B cell (primary cell): ENCODE measurements around the gene TAGLN3. TPM values are rescaled to one million over a fixed set of nuclear protein-coding genes. Genes with fewer than 3 reads are reported as not detected.

Experiments
- ATAC-seq: fragments of 200-7000 bp; cut with Tn5 transposase; one replicate; pipeline ENCODE4 v1.10.0; 2021; ENCODE audit warnings: low read depth, mild to moderate bottlenecking, moderate number of reproducible peaks, moderate library complexity
- CTCF ChIA-PET: fragments of 350-600 bp; sonication (Branson Sonifier 250); formaldehyde crosslinking; loops from one replicate; lab custom pipeline; 2021; ENCODE audit warnings: antibody characterized with exemption, inconsistent platforms; lab: Charles Lee
- POLR2A ChIA-PET: fragments of 350-600 bp; sonication (Branson Sonifier 250); formaldehyde crosslinking; loops from one replicate; lab custom pipeline; 2021; ENCODE audit warnings: antibody characterized with exemption; lab: Charles Lee
- DNase-seq: peaks from one replicate; pipeline ENCODE4 v3.0.0; 2013
- H2AFZ ChIP-seq: 2 replicates; pipeline ENCODE4 v1.6.1; 2012; ENCODE audit warnings: mild to moderate bottlenecking, low read depth, low read length; ENCODE audit not compliant: insufficient read depth, poor library complexity, severe bottlenecking
- H3K27ac ChIP-seq, 2 donors: 1 replicate in 1 of 2; 2 replicates in 1 of 2; pipeline ENCODE4 v1.5.1; 2012 to 2013; ENCODE audit warnings: low read length in 2 of 2, mild to moderate bottlenecking in 2 of 2, moderate library complexity in 1 of 2
- H3K27me3 ChIP-seq, 4 experiments: fragments of 200-600 bp in 1 of 4; sonication (generic) in 1 of 4; replicated peaks in 1 of 4; 1 replicate in 2 of 4; 2 replicates in 2 of 4; pipeline versions ENCODE4 v1.6.1 to v1.7.0; 2013 to 2016; ENCODE audit warnings: low read length in 3 of 4, mild to moderate bottlenecking in 2 of 4, mixed read lengths in 1 of 4, moderate library complexity in 1 of 4; ENCODE audit not compliant: insufficient read depth in 4 of 4, control insufficient read depth in 3 of 4; ENCODE audit errors: control extremely low read depth in 1 of 4
- H3K36me3 ChIP-seq, 2 experiments: replicated peaks in 1 of 2; 1 replicate in 1 of 2; 2 replicates in 1 of 2; pipeline versions ENCODE4 v1.6.1 to v1.7.1; 2013; ENCODE audit warnings: low read length in 1 of 2; ENCODE audit not compliant: insufficient read depth in 2 of 2, control insufficient read depth in 1 of 2; ENCODE audit errors: control extremely low read depth in 1 of 2, extremely low read depth in 1 of 2
- H3K4me1 ChIP-seq, 2 donors: fragments of 200-600 bp in 1 of 2; sonication (generic) in 1 of 2; 1 replicate in 1 of 2; 2 replicates in 1 of 2; pipeline versions ENCODE4 v1.5.1 to v1.6.1; 2013 to 2017; ENCODE audit warnings: low read length in 2 of 2; ENCODE audit not compliant: control insufficient read depth in 2 of 2, insufficient read depth in 2 of 2
- H3K4me2 ChIP-seq: replicated peaks from 2 replicates; pipeline ENCODE3; 2012; ENCODE audit warnings: mild to moderate bottlenecking, low read depth, low read length; ENCODE audit not compliant: poor library complexity, severe bottlenecking
- H3K4me3 ChIP-seq, 5 experiments: fragments of 200-600 bp in 1 of 5; sonication (generic) in 1 of 5; 1 replicate in 3 of 5; 2 replicates in 2 of 5; pipeline versions ENCODE4 v1.5.1 to v1.7.0; 2011 to 2016; ENCODE audit warnings: low read length in 4 of 5, mild to moderate bottlenecking in 4 of 5, low read depth in 2 of 5, control low read depth in 1 of 5, moderate library complexity in 1 of 5; ENCODE audit not compliant: insufficient read depth in 1 of 5; ENCODE audit errors: control extremely low read depth in 1 of 5, extremely low read depth in 1 of 5
- H3K79me2 ChIP-seq: fragments of 200-600 bp; sonication (generic); one replicate; pipeline ENCODE4 v1.6.0; 2016; ENCODE audit warnings: low read length; ENCODE audit not compliant: control insufficient read depth, insufficient read depth
- H3K9ac ChIP-seq: fragments of 200-600 bp; sonication (generic); 2 replicates; pipeline ENCODE4 v1.6.1; 2017; ENCODE audit warnings: mild to moderate bottlenecking, low read length, moderate library complexity
- H3K9me3 ChIP-seq, 3 donors: one replicate each; pipeline versions ENCODE4 v1.6.1 to v1.7.1; 2013; ENCODE audit warnings: low read length in 2 of 3; ENCODE audit not compliant: control insufficient read depth in 2 of 3, insufficient read depth in 1 of 3; ENCODE audit errors: control extremely low read depth in 1 of 3
- H4K20me1 ChIP-seq: 2 replicates; pipeline ENCODE4 v1.6.0; 2012; ENCODE audit warnings: mild to moderate bottlenecking, low read length; ENCODE audit not compliant: insufficient read depth, control insufficient read depth, poor library complexity, severe bottlenecking
- H3K27ac Mint-ChIP-seq: one replicate; pipeline ENCODE4 v1.8.0; 2021; ENCODE audit warnings: mixed read lengths
- H3K27me3 Mint-ChIP-seq: one replicate; pipeline ENCODE4 v1.8.0; 2021; ENCODE audit warnings: mixed read lengths
- H3K4me1 Mint-ChIP-seq: one replicate; pipeline ENCODE4 v1.8.0; 2021; ENCODE audit warnings: mixed read lengths
- H3K4me3 Mint-ChIP-seq: one replicate; pipeline ENCODE4 v1.8.0; 2021; ENCODE audit warnings: mixed read lengths
- H3K9me3 Mint-ChIP-seq: one replicate; pipeline ENCODE4 v1.8.0; 2022; ENCODE audit warnings: mixed read lengths; ENCODE audit not compliant: insufficient read depth
- EZH2 ChIP-seq: IDR thresholded peaks from 2 replicates; pipeline ENCODE4 v1.6.1; 2012; ENCODE audit warnings: borderline replicate concordance, low read depth, mild to moderate bottlenecking, moderate library complexity, low read length; ENCODE audit not compliant: insufficient read depth, poor library complexity, severe bottlenecking
- WGBS: methylation state at CpG from one replicate; pipeline ENCODE4 v1.1.5; 2013; ENCODE audit warnings: missing lambda C conversion rate; ENCODE audit not compliant: insufficient coverage; 5-methylcytosine and 5-hydroxymethylcytosine counted together
- intact Hi-C: fragments of 100-400 bp; cut with micrococcal nuclease; formaldehyde crosslinking; loops from one replicate; pipeline ENCODE4 v1.10.0; 2022
- polyA plus RNA-seq: library from polyadenylated mRNA; depleted of rRNA; stranded (reverse); fragments of >200 nt; gene quantifications from 2 replicates; pipeline ENCODE4 v1.2.3, GENCODE V29; 2012
- total RNA-seq, 2 donors: library from RNA; stranded (reverse); fragments of 120-200 nt in 1 of 2; gene quantifications; 1 replicate in 1 of 2; 2 replicates in 1 of 2; pipeline versions ENCODE4 v1.2.3 to v1.2.4, GENCODE V29; 2013 to 2022
- TF ChIP-seq, protein P1 (sequence below): fragments of 200-600 bp; IDR thresholded peaks from one replicate; pipeline ENCODE4 v1.8.0; 2022; ENCODE audit warnings: antibody characterized with exemption, mild to moderate bottlenecking

TAGLN3 gene
- total and polyA plus RNA-seq, 2 donors (not counting 1 experiment from before 2014, with no cell fraction given), result not detected

- Histone ChIP-seq H3K4me1 (peaks cover 12 to 16% of the 10 kb centered on the region in 2 donors), H3K9me3 (no peaks in the 10 kb centered on the region), H3K4me2 (peak overlapping the region; percentile 80), H4K20me1 (no peaks in the 10 kb centered on the region), H3K9ac (peak overlapping the region; percentile 66), H3K36me3 (no peaks in the 10 kb centered on the region), H3K79me2 (no peaks in the 10 kb centered on the region), H3K27ac (no peak overlapping the region), H2AFZ (peak overlapping the region; percentile 70), H3K4me3 (peak overlapping the region in 4 of 5 experiments; percentile 19 to 57 (median 52)), H3K27me3 (peaks cover 0 to 22% (median 6%) of the 10 kb centered on the region in 4 experiments)
- no peaks in the 10 kb centered on the region for H3K9me3 Mint-ChIP-seq
- ChIA-PET POLR2A (no interaction called here), CTCF (interaction anchor here (1.0 to 5.6 kb wide), 7 partner anchors 8 to 44 kb away, joined by 3 to 39 read pairs (median 5); no protein-coding TSS in a partner anchor)
- H3K27me3 Mint-ChIP-seq, result peaks cover 11% of the 10 kb centered on the region
- peaks cover 16% of the 10 kb centered on the region for H3K4me1 Mint-ChIP-seq
- no peak overlapping the region for H3K27ac Mint-ChIP-seq
- TF ChIP-seq, protein P1, sequence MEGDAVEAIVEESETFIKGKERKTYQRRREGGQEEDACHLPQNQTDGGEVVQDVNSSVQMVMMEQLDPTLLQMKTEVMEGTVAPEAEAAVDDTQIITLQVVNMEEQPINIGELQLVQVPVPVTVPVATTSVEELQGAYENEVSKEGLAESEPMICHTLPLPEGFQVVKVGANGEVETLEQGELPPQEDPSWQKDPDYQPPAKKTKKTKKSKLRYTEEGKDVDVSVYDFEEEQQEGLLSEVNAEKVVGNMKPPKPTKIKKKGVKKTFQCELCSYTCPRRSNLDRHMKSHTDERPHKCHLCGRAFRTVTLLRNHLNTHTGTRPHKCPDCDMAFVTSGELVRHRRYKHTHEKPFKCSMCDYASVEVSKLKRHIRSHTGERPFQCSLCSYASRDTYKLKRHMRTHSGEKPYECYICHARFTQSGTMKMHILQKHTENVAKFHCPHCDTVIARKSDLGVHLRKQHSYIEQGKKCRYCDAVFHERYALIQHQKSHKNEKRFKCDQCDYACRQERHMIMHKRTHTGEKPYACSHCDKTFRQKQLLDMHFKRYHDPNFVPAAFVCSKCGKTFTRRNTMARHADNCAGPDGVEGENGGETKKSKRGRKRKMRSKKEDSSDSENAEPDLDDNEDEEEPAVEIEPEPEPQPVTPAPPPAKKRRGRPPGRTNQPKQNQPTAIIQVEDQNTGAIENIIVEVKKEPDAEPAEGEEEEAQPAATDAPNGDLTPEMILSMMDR, result no peak
- TF ChIP-seq EZH2, result no peak
- no peak for DNase-seq
- intact Hi-C loops, result no loop called here
- H3K4me3 Mint-ChIP-seq, result peak overlapping the region; percentile 92
- ATAC-seq, result no peak
- 25% methylated on average over 9 of the region's 19 CpGs for WGBS
Observed at GRCh38 chr3:111999484-112000324, 982 bp downstream of the TAGLN3 start.

DNA sequence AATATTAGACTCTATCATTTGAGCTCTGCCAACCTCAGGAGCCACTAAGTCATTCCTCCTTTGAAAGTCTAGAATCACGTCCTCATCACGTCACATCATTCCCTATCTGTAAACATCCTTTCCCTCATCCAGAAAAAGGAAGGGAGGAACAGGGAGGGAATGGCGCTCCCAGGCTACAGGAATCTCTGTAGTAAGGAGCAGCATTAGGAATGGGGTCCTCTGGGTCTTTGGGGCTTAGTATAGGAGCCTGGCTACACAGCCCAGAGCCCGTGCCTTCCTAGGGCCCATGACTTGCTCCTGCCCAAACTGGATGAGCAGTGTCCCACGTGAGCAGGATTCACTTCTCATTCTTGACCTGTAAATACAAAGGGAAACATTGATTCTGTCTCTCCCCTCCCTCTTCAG, 1.6 kb downstream of the TAGLN3 start:
- H3K9me3 Mint-ChIP-seq, result no peaks in the 10 kb centered on the region
- Histone ChIP-seq H3K4me3 (no peak overlapping the region), H4K20me1 (no peaks in the 10 kb centered on the region), H3K27me3 (peaks cover 0 to 22% (median 6%) of the 10 kb centered on the region in 4 experiments), H2AFZ (no peak overlapping the region), H3K4me2 (no peak overlapping the region), H3K4me1 (peaks cover 12 to 16% of the 10 kb centered on the region in 2 donors), H3K79me2 (no peaks in the 10 kb centered on the region), H3K36me3 (no peaks in the 10 kb centered on the region), H3K9me3 (no peaks in the 10 kb centered on the region), H3K27ac (no peak overlapping the region), H3K9ac (no peak overlapping the region)
- no peak overlapping the region for H3K4me3 Mint-ChIP-seq
- no peak for DNase-seq
- CTCF ChIA-PET, result interaction anchor here (1.2 to 5.6 kb wide), 3 partner anchors 8 to 13 kb away, joined by 4 to 39 read pairs (median 14); no protein-coding TSS in a partner anchor
- H3K27ac Mint-ChIP-seq, result no peak overlapping the region
- peaks cover 16% of the 10 kb centered on the region for H3K4me1 Mint-ChIP-seq
- POLR2A ChIA-PET, result no interaction called here
- peaks cover 11% of the 10 kb centered on the region for H3K27me3 Mint-ChIP-seq
- intact Hi-C loops, result no loop called here
- ATAC-seq, result no peak
- 96% methylated on average over 3 of the region's 5 CpGs for WGBS
- TF ChIP-seq, protein P1, result no peak
- no peak for TF ChIP-seq EZH2
